MM.1S (cell line): ENCODE results near the gene BBC3.

ENCODE experiments used
- EZH2 ChIP-seq: fragments of 300-600 bp; sonication (generic); optimal IDR thresholded peaks from 2 replicates; pipeline ENCODE3; 2017; ENCODE audit warnings: low read depth, mild to moderate bottlenecking, antibody characterized with exemption, low read length, mixed read lengths
- EZH2phosphoT487 ChIP-seq: fragments of 300-600 bp; sonication (generic); IDR thresholded peaks from 2 replicates; pipeline ENCODE4 v1.6.1; 2018; ENCODE audit warnings: antibody characterized with exemption, low read length
- TF ChIP-seq, protein P1 (sequence below): fragments of 300-600 bp; sonication (generic); IDR thresholded peaks from 2 replicates; pipeline ENCODE4 v1.5.1; 2016; ENCODE audit warnings: antibody characterized with exemption, low read length, mixed read lengths

DNA sequence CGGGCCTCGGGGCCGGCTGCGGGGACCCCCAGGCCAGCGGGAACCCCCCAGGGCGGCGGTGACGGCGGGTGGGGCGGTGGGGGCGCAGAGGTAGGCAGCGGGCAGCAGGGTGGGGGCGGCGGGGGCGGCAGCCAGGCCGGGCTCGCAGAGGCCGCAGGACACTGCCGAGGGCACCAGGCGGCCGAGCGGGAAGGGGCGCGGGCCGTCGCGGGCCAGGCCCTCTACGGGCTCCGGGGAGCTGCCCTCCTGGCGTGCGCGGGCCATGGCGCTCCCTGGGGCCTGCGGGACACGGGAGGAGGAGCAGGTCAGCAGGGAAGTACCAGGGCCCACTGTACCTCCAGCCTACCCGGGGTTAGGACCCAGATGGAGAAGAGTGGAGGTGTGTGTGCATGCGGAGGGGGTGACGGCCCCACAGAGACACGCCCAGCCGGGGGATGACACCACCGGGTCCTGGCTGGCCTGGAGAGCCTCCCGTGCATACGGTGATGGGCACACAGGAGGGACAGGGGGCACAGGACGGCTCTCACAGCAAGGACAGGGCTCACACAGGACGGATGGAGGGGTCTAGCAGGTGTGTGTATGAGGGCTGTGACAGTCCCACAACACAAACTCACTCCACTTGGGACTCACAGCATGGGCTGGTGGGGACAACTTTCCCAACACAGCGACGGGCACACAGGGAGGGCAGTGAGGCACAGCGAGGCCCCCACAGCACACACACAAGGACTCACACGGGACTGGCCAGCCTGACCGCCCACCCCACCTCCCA lies 2.6 kb downstream of the BBC3 start:
- TF ChIP-seq, protein P1, sequence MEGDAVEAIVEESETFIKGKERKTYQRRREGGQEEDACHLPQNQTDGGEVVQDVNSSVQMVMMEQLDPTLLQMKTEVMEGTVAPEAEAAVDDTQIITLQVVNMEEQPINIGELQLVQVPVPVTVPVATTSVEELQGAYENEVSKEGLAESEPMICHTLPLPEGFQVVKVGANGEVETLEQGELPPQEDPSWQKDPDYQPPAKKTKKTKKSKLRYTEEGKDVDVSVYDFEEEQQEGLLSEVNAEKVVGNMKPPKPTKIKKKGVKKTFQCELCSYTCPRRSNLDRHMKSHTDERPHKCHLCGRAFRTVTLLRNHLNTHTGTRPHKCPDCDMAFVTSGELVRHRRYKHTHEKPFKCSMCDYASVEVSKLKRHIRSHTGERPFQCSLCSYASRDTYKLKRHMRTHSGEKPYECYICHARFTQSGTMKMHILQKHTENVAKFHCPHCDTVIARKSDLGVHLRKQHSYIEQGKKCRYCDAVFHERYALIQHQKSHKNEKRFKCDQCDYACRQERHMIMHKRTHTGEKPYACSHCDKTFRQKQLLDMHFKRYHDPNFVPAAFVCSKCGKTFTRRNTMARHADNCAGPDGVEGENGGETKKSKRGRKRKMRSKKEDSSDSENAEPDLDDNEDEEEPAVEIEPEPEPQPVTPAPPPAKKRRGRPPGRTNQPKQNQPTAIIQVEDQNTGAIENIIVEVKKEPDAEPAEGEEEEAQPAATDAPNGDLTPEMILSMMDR = no peak
- no peak for TF ChIP-seq EZH2
- TF ChIP-seq EZH2phosphoT487 = no peak
